Bronchial epithelial cell (primary cell): ENCODE data around the gene AOX1. TPM values are rescaled to one million over a fixed set of nuclear protein-coding genes. Genes with fewer than 3 reads are reported as not detected.

Source experiments
- DNase-seq: peaks from one replicate; pipeline ENCODE4 v3.0.0-alpha.2; 2010; ENCODE audit warnings: low read depth
- FAIRE-seq: peaks from 2 replicates; lab custom pipeline; 2011; peaks lifted over from hg19 to GRCh38; lab: Jason Lieb, UNC
- H3K27me3 ChIP-seq: 2 replicates; pipeline ENCODE4 v1.5.1; 2011; ENCODE audit warnings: low read length; ENCODE audit not compliant: control insufficient read depth, insufficient read depth
- H3K36me3 ChIP-seq: 2 replicates; pipeline ENCODE4 v1.5.1; 2011; ENCODE audit warnings: low read length; ENCODE audit not compliant: control insufficient read depth, insufficient read depth
- H3K4me3 ChIP-seq: 2 replicates; pipeline ENCODE4 v1.5.1; 2011; ENCODE audit warnings: mild to moderate bottlenecking, low read depth, low read length, control low read depth
- total RNA-seq: library from RNA; depleted of rRNA; stranded (reverse); fragments of >200 nt; gene quantifications from 2 replicates; pipeline ENCODE4 v1.2.1, GENCODE V29; 2014
- TF ChIP-seq, protein P1 (sequence below): IDR thresholded peaks from 2 replicates; pipeline ENCODE4 v1.5.1; 2011; ENCODE audit warnings: mild to moderate bottlenecking, moderate library complexity, low read length, control low read depth, inconsistent platforms; ENCODE audit not compliant: insufficient read depth, severe bottlenecking

AOX1 gene
- total RNA-seq, 1 donor from 2014 or later: 8.4 TPM

DNA sequence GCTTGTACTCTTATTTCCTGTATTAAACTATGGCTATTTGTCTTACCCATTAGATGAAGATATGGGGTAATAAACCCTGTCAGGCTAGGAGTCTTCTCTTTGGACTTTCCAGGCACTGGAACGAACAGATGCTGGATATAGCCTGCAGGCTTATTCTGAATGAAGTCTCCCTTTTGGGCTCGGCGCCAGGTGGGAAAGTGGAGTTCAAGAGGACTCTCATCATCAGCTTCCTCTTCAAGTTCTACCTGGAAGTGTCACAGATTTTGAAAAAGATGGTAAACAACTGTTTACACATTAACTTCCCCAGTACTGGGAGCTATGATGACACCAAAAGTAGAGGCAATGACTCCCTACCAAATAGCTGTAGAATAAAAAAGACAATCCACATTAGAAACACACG, 27.9 kb downstream of the AOX1 start:
- TF ChIP-seq, protein P1, sequence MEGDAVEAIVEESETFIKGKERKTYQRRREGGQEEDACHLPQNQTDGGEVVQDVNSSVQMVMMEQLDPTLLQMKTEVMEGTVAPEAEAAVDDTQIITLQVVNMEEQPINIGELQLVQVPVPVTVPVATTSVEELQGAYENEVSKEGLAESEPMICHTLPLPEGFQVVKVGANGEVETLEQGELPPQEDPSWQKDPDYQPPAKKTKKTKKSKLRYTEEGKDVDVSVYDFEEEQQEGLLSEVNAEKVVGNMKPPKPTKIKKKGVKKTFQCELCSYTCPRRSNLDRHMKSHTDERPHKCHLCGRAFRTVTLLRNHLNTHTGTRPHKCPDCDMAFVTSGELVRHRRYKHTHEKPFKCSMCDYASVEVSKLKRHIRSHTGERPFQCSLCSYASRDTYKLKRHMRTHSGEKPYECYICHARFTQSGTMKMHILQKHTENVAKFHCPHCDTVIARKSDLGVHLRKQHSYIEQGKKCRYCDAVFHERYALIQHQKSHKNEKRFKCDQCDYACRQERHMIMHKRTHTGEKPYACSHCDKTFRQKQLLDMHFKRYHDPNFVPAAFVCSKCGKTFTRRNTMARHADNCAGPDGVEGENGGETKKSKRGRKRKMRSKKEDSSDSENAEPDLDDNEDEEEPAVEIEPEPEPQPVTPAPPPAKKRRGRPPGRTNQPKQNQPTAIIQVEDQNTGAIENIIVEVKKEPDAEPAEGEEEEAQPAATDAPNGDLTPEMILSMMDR: no peak
- no peak for DNase-seq

DNA sequence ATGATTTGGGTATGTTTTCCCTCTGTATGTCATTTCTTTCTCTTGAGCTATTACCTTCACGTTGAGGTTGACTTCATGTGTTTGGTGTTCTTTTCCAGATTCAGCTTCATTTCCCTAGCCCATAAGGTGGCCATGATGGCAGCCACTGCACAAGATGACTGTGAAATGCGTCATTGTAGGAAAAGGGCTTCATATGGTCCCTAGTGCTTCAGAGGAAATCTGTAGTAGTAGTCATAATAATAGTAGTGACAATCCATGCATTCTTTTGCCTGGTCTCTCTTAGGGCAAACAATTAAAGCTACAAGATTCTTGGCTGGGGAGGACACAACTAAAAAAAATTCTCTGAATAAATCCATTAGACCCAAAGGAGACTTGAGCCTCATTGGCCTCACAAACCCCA, 28.4 kb downstream of the AOX1 start:
- FAIRE-seq (no peak), DNase-seq (no peak)
- H3K4me3 ChIP-seq: no peak overlapping the region
- TF ChIP-seq, protein P1: no peak
- H3K36me3 ChIP-seq: no peaks in the 10 kb centered on the region
- no peaks in the 10 kb centered on the region for H3K27me3 ChIP-seq

More for the DNA sequence above, 27.9 kb downstream of the AOX1 start:
- no peak for FAIRE-seq
- Histone ChIP-seq H3K27me3 (no peaks in the 10 kb centered on the region), H3K36me3 (no peaks in the 10 kb centered on the region), H3K4me3 (no peak overlapping the region)

DNA sequence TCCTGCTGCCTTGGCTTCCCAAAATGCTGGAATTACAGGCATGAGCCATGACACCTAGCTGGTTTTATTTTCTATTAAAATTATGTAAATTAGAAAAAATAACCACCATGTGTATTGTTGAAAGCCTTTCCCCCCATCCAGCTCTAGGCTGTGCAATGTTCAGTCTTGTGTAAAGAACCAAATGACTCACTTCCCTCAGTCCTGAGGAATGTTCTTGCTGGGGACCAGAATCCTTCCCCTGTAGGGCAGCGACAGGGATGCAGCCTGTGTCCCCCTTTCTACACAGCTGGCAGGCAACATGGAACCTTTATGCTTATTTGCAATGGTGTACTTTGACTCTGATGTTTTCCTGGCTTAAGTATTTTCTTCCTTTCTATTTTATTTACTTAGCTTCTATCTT, 29.4 kb downstream of the AOX1 start:
- no peak for FAIRE-seq
- DNase-seq: peak; percentile 74
- H3K27me3 ChIP-seq: no peaks in the 10 kb centered on the region
- no peaks in the 10 kb centered on the region for H3K36me3 ChIP-seq
- TF ChIP-seq, protein P1: peak; percentile 7
- H3K4me3 ChIP-seq: no peak overlapping the region

DNA sequence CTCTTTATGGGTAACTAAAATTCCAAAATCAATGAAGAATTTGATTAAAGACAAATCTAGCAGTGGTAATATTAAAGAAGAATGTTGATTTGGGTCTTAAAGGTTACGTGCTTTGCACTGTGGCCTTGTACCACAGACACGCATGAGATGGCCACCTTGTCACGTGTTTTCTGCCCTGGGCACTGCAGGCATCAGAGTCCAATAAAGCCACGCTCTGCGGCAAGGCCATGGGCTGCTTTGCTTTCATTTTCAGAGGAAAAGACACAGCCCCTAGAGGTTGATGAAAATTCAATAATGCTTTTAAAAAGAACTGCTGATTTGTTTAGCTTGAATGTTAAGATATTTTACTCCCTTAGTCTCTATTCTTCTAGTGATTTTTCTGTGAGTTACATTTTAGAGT, 30.4 kb downstream of the AOX1 start:
- H3K36me3 ChIP-seq: no peaks in the 10 kb centered on the region
- H3K27me3 ChIP-seq: no peaks in the 10 kb centered on the region
- TF ChIP-seq, protein P1: no peak
- DNase-seq (no peak), FAIRE-seq (no peak)
- no peak overlapping the region for H3K4me3 ChIP-seq

DNA sequence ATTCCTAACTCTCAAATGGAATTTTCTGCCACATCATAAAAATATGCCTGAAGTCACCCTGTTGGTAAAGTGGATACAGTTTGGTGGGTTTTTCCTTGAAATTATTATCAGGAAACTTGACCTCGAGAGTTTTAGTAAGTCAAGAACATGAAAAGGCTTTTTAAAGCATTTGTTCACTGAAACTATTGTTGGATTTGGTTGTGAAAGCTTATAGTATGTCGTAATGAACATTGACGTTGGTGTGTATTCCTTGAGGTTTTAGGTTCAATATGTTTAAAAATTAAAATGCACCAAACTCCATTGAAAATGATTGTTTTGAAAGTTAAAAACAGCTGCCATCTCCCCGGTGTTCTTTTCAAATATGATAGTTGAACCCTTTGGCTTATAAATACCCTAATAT, 30.8 kb downstream of the AOX1 start:
- H3K4me3 ChIP-seq: no peak overlapping the region
- FAIRE-seq: no peak
- H3K36me3 ChIP-seq: no peaks in the 10 kb centered on the region
- DNase-seq: no peak
- TF ChIP-seq, protein P1: no peak
- no peaks in the 10 kb centered on the region for H3K27me3 ChIP-seq
